GM18907 (cell line): ENCODE measurements around the gene C20orf144.

Experiments
- ATAC-seq: cut with Tn5 transposase; IDR thresholded peaks from one replicate; pipeline ENCODE4 v1.9.1; 2021; ENCODE audit warnings: mild to moderate bottlenecking, moderate library complexity; ENCODE audit not compliant: unreplicated experiment

The C20orf144 gene

GRCh38 chr20:33664085-33664761 lies 2.1 kb downstream of the C20orf144 start:
- ATAC-seq: no peak

GRCh38 chr20:33664762-33665144 lies 2.6 kb downstream of the C20orf144 start:
- no peak for ATAC-seq

GRCh38 chr20:33666293-33667244 lies 4.4 kb downstream of the C20orf144 start, which contains the start of gene ACTL10:
ACTL10 (plus strand) TSS chr20:33666943; CDS start chr20:33667498, 555 bp downstream.
- ATAC-seq: peak; percentile 59

DNA sequence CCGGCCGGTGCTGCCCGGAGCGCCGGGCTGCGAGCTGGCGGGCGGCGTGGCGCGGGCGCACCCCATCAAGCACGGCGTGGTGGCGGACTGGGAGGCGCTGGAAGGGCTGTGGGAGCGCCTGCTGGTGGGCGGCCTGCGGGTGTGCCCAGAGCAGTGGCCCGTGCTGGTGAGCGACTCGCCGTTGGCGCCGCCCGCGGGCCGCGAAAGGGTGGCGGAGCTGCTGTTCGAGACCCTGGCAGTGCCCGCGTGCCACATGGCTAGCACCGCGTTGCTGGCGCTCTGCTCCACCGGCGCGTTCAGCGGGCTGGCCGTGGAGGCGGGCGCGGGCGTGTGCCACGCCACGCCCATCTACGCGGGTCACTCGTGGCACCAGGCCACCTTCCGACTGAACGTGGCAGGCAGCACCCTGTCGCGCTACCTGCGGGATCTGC lies 5.1 kb downstream of the C20orf144 start:
- ATAC-seq: peak; percentile 18

GRCh38 chr20:33667676-33668465 lies 5.7 kb downstream of the C20orf144 start:
- peak; percentile 40 for ATAC-seq

GRCh38 chr20:33668466-33669155 lies 6.5 kb downstream of the C20orf144 start:
- ATAC-seq: no peak

DNA sequence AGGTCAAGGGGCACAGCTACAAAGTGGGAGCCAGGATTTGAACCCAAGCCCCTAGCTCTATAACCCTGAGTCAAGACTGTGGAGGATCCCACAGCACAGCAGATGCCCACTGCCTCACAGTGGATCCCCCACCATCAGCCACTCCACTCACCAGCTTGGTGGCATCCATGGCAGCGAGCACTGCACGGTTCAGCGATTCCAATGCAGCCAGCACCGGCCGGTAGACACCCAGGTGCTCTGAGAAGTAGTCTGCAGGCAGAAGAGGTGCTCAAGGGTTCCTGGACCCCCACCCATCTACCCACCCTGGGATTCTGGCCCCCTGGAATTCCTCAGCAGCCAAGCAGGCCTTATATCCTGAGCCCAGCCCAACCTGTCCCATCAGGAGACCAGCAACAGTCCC lies 7.1 kb downstream of the C20orf144 start:
- no peak for ATAC-seq

DNA sequence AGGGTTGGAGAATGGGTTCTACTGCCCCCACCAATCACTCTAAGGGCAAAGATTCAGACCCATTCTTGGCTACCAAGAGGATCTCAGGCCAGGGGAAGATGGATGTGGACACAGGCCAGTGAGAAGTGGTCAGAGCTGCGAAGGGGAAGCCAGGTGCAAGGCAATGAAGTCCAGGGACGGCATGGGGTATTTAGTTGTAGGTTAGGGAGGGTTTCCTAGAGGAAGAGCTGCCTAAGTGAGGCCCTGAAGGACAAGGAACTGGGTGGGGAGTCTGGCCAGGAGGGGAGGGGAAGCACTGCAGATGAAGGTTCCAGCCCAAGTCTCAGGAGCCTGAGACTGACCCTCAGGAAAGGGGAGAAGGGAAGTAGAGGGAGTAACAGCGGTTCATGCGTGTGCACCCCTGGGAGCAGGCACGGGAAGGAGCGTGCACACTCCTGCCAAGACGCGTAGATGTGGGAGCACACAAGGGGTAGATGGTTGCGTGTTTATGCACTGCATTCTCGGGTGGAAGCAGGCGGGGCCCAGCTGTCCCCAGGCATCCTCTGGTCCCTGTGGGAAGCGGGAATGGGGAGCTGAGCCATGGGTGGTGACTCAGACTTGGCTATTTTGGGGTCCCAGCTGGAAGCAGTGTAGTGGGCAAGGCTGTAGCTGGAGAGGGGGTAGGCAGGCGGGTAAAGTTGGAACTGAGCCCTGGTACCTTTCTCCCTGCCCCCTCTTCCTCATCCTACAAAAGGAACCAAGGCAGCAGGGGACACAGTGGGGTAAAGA lies 7.9 kb downstream of the C20orf144 start:
- no peak for ATAC-seq

DNA sequence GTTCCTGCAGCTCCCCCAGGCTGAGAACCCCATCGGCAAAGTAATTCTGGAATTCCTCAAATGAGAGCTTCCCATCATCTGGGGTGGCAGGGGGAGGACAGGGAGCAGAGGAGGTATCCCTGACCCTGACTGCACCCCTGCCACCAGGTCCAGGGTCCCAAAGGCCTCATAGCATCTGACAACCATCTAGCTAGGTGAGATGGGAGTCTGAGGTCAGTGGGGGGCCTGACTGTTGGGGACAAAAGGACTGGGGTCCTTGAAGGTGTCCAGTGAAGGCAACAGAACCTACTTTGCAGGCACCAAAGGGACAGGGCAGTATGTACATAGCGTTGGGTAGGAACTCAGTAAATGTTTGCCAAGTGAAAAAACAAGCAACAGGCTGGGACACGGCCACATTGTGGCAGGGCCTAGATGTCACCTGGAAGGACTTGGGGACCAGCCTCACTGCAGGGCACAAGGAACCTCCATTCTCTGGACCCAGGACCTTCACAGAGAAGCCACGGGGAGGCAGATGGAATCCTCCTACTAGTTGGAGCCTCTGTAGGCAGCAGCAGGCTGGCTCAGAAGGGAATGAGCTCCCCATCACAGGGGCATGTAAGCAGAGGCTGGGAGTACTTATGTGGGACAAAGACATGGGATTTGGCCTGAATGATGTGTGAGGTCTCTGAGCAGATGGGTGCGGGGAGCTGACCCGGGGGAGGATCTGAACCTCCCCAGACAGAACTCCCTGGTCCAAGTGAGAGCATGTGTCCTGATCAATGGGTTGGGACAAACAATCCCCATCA lies 8.8 kb downstream of the C20orf144 start:
- ATAC-seq: no peak

DNA sequence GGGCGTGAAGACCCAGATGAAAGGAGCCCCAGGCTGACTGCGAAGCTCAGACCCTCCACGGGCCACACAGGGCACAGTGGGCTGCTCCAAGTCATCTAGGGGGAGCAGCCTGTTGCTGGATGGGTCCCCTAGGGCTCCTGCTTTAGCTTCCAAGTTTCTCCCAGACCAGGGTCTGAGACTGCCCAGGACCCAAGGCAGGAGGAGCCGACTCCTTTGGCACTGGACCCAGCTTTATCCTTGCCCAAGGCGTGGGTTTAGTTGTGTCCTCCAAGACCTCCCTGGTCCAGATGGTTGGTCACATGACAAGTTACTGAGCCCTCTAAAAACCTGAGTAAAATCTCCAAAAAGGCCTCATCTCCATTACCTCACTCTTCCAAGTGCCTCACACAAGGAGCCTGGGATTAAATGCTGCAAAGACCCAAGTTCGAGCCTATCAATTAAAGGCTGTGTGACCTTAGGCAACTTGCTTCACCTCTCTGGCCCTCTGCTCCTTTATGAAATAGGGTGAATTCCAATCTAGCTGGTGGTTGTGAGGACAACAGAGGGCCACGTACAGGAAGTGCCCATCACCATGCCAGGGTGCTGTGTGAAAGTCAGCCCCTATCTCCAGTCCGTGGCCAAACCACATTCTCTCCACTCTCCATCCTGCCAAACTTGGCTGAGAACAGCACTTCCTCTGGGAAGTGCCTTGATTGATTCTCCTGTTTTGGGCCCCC lies 9.6 kb downstream of the C20orf144 start:
- ATAC-seq: no peak

- ATAC-seq: no peak
Observed at GRCh38 chr20:33672426-33673113, 10.4 kb downstream of the C20orf144 start.

DNA sequence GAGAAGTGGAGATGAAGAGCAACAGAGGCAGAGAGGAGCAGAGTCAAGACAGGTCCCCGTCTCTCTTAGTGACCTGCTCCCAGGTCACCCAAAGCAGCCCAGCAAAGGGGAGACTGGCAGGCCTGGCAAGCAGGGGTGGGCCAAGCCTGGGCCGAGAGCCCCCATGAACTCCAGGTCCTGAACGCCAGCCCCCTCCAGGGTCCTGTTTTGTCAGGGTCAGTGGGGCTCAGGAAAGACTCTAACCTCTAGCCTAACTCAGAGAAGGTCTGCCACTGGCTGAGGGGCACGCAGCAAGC lies 10.9 kb downstream of the C20orf144 start:
- no peak for ATAC-seq

DNA sequence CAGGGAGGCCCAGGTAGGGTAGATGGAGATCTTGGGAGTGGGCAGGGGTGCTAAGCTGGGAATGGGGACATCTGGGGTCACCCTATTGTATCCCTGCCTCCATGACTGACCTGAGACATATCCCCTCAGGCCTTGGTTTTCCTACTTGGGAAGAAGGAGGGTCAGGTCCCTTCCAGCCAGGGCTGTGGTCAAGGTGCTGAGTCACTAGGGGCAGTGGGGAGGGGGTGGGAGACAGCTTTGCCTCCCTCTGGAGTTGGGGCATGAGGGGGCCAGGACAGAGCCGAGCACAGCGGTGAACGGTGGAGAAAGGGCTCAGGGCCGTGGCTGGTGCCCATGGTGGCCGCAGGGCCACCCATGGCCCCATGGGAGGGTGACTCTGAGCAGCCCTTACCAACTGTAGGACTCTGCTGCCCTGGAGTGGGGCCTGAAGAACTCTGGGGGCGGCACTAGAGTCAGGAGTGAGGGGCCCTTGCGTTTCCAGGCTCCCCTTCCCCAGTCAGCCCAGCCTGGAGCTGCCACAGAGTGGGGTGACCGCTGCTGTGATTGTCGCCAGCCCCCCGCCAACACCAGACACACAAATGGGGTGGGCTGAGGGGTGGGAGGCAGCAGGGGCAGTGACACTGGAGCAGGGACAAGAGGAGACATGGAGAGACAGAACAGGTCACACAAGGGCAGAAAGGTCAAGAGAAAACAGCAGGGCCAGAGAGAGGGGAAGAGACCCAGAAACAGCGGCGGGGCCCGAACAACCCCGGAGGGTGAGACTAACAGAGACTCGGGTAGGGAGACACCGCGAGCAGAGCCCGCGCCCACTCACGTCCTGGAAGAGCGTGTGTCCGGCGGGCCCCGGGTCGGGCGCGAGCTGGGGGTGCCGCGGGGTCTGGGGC lies 11.5 kb downstream of the C20orf144 start:
- ATAC-seq: no peak

- peak; percentile 42 for ATAC-seq
Observed at GRCh38 chr20:33674294-33675135, 12.4 kb downstream of the C20orf144 start, which contains the start of gene NECAB3. NECAB3 (minus strand) TSS chr20:33674428; CDS start chr20:33674352, 76 bp downstream.

DNA sequence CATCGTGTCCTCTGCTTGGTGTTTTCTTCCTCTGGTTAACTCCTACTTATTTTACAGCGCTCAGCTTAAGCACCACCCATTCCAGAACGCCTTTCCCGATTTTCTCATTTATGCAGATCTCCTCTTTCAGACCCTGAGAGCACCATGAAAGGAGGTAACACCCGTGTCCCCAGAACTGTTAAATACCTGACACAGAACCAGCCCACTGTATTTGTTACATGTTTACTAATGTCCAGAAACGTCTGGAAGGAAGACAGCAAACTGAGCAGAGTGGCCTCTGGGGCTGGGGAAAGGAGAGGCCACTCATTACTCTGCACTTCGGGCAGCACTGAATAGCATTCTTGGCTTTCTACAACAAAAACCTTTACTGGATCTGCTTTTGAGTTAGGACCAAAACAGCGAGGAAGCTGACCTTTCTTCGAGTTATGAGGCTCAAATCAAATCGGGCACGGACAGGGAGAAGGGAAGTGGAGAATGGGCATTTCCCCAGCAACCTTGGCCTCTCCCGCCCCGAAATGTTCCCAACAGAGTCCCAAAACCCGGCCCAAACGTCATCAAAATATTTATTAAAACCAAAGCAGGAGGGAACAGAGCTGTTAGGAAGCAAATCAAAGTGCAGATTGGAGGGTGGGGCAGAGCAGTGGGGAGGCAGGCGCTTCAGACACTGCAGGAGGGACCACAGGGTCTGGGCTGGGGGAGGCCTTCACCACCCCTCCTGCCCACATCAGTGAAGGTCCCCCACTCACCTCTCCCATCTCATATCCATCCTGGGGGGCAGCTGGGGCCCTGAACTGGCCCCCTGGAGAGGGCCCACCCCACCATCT lies 13.2 kb downstream of the C20orf144 start:
- ATAC-seq: no peak
